Measurements from ENCODE around the gene MSH2.
"Not testable (repeated sequence)": the region's sequence is repeated elsewhere in the genome, so short reads cannot be mapped to it uniquely, and the experiment has no call there.

The MSH2 gene

GRCh38 chr2:47485751-47486300 lies 82.9 kb downstream of the MSH2 start:
- DNase-seq, result no peak

- no peak for DNase-seq
Observed at GRCh38 chr2:47486841-47487497, 84.0 kb downstream of the MSH2 start.

- no peak for DNase-seq
Observed at GRCh38 chr2:47487498-47487875, 84.5 kb downstream of the MSH2 start.

GRCh38 chr2:47488870-47489584 lies 86.1 kb downstream of the MSH2 start:
- DNase-seq, result no peak

GRCh38 chr2:47490406-47490805 lies 87.5 kb downstream of the MSH2 start:
- DNase-seq, result no peak

- no peak for DNase-seq
Observed at GRCh38 chr2:47493317-47494035, 90.5 kb downstream of the MSH2 start.

- DNase-seq, result no peak
Observed at GRCh38 chr2:47494267-47495130, 91.5 kb downstream of the MSH2 start.

GRCh38 chr2:47497843-47498460 lies 95.0 kb downstream of the MSH2 start:
- DNase-seq, result no peak

- no peak for DNase-seq
Observed at GRCh38 chr2:47499093-47499492, 96.1 kb downstream of the MSH2 start.

- DNase-seq, result no peak
Observed at GRCh38 chr2:47499621-47500309, 96.8 kb downstream of the MSH2 start.

GRCh38 chr2:47501374-47502200 lies 98.6 kb downstream of the MSH2 start:
- no peak for DNase-seq

GRCh38 chr2:47502498-47502897 lies 99.5 kb downstream of the MSH2 start:
- not testable (repeated sequence) for DNase-seq

GRCh38 chr2:47503481-47504070 lies 100.6 kb downstream of the MSH2 start:
- DNase-seq, result no peak

- no peak for DNase-seq
Observed at GRCh38 chr2:47504174-47504810, 101.3 kb downstream of the MSH2 start.

- no peak for DNase-seq
Observed at GRCh38 chr2:47506024-47506423, 103.1 kb downstream of the MSH2 start.

- no peak for DNase-seq
Observed at GRCh38 chr2:47506436-47506835, 103.5 kb downstream of the MSH2 start.

- DNase-seq, result no peak
Observed at GRCh38 chr2:47508080-47508479, 105.1 kb downstream of the MSH2 start.

- no peak for DNase-seq
Observed at GRCh38 chr2:47508641-47509040, 105.7 kb downstream of the MSH2 start.

GRCh38 chr2:47509250-47509649 lies 106.3 kb downstream of the MSH2 start:
- no peak for DNase-seq

All from NCI-H146 (cell line).